Astrocyte of the cerebellum (primary cell): Measurements from ENCODE around the gene ACAP3.

Experiments used
- DNase-seq: peaks from one replicate; pipeline ENCODE4 v3.0.0-alpha.2; 2011; ENCODE audit warnings: low read depth
- H3K4me3 ChIP-seq: 2 replicates; pipeline ENCODE4 v1.5.1; 2011; ENCODE audit warnings: mild to moderate bottlenecking, low read depth, low read length, moderate library complexity
- in situ Hi-C: cut with HindIII; loops from 2 replicates; pipeline ENCODE4 v1.10.0; 2017; ENCODE audit warnings: low sequenced_read_pairs
- TF ChIP-seq, protein P1 (sequence below): IDR thresholded peaks from 2 replicates; pipeline ENCODE4 v1.5.1; 2012; ENCODE audit warnings: low read length, low read depth, moderate library complexity, mild to moderate bottlenecking; ENCODE audit errors: missing control alignments

ACAP3 gene

DNA sequence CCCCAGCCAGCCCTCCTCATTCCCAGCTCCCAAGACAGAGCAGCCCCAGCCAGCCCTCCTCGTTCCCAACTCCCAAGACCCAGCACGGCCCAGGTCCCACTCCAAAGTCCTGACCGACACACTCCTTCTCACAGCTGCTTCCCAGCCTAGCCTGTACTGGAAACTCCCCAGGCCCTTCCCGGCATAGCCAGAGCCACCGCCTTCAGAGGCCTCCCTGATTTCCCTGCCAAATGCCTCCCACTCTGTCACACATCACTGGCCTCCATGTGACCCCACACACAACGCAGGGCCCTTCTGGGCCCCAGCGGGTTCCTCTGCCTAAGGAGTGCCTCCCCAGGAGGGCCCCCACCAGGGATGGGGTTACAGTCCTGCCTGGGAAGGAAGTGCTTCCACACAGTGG, 36.9 kb downstream of the ACAP3 start:
- TF ChIP-seq, protein P1, sequence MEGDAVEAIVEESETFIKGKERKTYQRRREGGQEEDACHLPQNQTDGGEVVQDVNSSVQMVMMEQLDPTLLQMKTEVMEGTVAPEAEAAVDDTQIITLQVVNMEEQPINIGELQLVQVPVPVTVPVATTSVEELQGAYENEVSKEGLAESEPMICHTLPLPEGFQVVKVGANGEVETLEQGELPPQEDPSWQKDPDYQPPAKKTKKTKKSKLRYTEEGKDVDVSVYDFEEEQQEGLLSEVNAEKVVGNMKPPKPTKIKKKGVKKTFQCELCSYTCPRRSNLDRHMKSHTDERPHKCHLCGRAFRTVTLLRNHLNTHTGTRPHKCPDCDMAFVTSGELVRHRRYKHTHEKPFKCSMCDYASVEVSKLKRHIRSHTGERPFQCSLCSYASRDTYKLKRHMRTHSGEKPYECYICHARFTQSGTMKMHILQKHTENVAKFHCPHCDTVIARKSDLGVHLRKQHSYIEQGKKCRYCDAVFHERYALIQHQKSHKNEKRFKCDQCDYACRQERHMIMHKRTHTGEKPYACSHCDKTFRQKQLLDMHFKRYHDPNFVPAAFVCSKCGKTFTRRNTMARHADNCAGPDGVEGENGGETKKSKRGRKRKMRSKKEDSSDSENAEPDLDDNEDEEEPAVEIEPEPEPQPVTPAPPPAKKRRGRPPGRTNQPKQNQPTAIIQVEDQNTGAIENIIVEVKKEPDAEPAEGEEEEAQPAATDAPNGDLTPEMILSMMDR = no peak
- in situ Hi-C loops = no loop called here
- H3K4me3 ChIP-seq = no peak overlapping the region
- DNase-seq = no peak

DNA sequence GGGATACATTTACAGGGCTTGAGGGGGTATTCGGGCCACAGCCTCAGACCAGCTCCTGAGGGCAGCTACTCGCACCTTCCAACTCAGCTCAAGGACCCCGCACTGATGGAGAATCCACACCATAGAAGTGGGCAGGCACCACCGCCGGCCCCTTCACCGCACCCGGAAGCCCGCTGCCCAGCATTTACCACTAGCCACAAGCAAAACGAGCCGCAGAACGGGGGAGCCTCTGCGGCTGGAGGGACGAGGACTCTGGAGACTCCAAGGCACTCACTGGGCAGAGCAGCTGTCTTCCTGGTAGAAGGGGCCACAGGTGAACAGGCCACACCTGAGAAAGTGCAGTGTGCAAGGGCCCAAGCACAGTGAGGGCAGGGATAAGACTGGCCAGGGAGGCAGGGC, 39.4 kb downstream of the ACAP3 start:
- DNase-seq = no peak
- TF ChIP-seq, protein P1 = no peak
- H3K4me3 ChIP-seq = no peak overlapping the region
- in situ Hi-C loops = no loop called here

DNA sequence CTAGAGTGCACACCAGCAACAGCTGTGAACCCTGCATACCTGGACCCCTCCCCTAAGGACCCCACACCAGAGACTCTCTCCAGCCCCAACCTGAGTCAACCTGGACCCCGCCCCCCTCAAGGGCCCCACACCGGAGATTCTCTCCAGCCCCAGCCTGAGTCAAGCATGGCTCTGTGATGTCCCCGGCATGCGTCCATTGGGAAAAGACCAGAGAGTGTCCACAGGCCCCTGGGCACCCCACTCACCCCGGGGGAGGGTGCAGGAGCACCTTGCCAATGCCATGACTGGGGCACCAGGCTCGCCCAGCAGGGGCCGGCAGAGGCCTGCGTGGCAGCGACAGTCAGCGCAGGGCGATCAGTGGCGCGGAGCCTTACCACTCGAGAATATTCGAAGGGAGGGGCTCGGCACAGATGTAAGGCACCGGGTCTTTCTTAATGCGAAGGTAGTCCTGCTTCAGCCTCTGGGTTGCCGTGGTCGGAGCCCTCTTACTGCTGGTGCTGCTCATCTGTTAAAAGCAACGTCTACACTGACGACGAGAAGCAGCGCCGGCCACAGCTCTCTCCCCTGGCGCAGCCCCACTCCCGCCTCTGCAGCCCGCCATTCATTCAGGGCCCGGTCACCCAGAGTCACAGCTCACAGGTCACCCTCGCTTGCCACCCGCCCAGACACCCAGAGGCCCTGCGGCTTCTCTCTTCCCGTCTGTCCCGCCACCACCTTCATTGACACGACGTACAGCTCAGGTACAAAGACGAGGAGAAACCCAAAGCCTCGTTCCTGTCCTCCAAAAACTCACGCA, 40.0 kb downstream of the ACAP3 start:
- H3K4me3 ChIP-seq = no peak overlapping the region
- TF ChIP-seq, protein P1 = no peak
- in situ Hi-C loops = no loop called here
- no peak for DNase-seq

DNA sequence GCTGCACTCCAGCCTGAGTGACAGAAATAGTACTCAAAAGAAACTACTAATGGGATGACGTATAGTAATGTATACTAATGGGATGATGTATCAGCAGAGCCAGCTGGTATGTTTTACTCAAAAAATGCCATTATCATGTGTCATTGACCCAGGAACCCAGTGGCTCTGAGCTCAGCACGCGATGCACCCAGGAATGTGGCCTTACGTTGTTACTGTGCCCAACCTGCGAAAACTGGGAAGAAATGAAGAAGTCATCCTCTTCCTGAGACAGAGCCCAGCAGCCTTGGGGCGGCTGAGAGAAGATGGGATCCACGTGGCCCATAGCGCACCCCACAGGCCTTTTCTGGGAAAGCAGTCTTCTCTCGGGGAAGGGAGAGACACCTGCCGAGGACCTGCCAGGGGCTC, 42.9 kb downstream of the ACAP3 start:
- in situ Hi-C loops = no loop called here
- DNase-seq = peak; percentile 87
- no peak overlapping the region for H3K4me3 ChIP-seq
- TF ChIP-seq, protein P1 = peak; percentile 53

DNA sequence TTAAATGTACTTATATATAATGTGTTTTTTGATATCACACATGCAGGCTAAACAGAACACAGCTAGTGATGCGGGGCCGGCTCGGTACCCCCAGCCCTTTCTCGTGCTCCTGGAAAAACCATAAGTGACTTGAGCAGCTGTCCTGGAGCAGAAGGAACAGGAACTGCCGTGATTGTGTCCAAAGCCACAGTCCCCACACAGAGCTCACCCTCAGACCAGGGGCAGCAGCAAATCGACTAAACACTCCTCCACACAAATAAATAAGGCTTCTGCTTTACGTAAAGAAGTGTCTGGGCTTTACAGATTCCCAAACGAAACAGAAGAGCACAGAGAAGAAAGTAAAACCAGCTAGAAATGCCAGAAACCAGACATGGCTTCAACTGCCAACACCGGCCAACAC, 43.7 kb downstream of the ACAP3 start:
- no peak overlapping the region for H3K4me3 ChIP-seq
- TF ChIP-seq, protein P1 = no peak
- DNase-seq = no peak
- in situ Hi-C loops = no loop called here

DNA sequence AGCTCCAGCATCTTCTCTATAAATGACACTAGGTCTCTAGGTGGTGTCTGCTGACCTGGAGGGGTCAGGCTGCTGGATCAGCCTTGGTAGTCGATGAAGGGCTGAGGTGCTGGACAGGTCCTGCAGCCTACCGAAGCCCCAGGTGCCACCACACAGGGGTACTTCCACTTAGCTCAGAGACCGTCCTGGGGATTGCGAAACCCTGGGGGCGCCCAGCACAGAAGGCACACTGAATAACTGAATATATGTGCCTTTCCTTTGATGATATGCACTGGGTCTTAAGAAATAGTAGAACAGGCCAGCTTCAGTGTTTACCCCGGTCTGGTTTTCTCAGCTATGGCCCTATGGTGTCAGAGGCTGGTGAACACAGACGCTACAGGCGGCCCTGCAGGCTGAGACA, 45.0 kb downstream of the ACAP3 start:
- in situ Hi-C loops = no loop called here
- no peak overlapping the region for H3K4me3 ChIP-seq
- TF ChIP-seq, protein P1 = no peak
- no peak for DNase-seq
